Stomach smooth muscle (tissue), 2 donors: ENCODE results near the gene COQ9.

Experiments
- H3K27ac ChIP-seq: one replicate; pipeline ENCODE4 v1.7.0; 2013; ENCODE audit warnings: mild to moderate bottlenecking, low read length, inconsistent platforms
- H3K27me3 ChIP-seq, 2 donors: one replicate each; pipeline ENCODE4 v1.7.0; 2013; ENCODE audit warnings: low read length in 2 of 2; ENCODE audit not compliant: insufficient read depth in 2 of 2, control insufficient read depth in 1 of 2
- H3K36me3 ChIP-seq, 2 donors: one replicate each; pipeline ENCODE4 v1.7.0; 2013; ENCODE audit warnings: low read length in 2 of 2; ENCODE audit not compliant: control insufficient read depth in 2 of 2, insufficient read depth in 2 of 2
- H3K4me1 ChIP-seq: one replicate; pipeline ENCODE4 v1.7.0; 2013; ENCODE audit warnings: low read length; ENCODE audit not compliant: control insufficient read depth, insufficient read depth
- H3K4me3 ChIP-seq, 2 donors: one replicate each; pipeline ENCODE4 v1.7.0; 2013; ENCODE audit warnings: low read length in 2 of 2
- H3K9ac ChIP-seq, 2 donors: one replicate each; pipeline ENCODE4 v1.7.0; 2013; ENCODE audit warnings: low read length in 2 of 2, mild to moderate bottlenecking in 1 of 2
- H3K9me3 ChIP-seq, 2 donors: one replicate each; pipeline ENCODE4 v1.7.0; 2013; ENCODE audit warnings: low read length in 2 of 2; ENCODE audit not compliant: control insufficient read depth in 2 of 2
- donor health status: healthy.
- donor health status: Pancreatic carcinoma.

COQ9 gene

DNA sequence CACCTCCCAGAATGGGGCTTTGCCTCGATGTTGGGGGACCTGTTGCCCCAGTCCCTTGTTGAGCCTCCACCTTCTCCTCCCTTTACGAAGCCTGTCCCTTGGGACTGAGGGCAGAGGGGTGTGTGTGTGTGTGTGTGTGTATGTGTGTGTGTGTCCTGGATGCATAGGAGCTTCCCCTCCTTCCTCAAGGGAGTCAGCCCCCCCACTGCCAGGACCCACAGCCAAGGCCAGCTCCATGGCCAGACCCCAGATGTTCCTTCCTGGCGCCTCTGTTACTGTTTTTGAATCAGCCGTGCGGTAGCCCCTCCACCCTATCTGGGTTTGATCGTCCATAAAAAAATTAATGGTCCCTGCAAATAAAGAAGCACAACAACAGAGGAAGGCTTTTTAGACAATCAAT, 56.7 kb downstream of the COQ9 start:
- no peak overlapping the region for H3K4me3 ChIP-seq
- no peaks in the 10 kb centered on the region for H3K27me3 ChIP-seq
- no peaks in the 10 kb centered on the region for H3K4me1 ChIP-seq
- no peaks in the 10 kb centered on the region for H3K9me3 ChIP-seq
- no peaks in the 10 kb centered on the region for H3K36me3 ChIP-seq
- H3K27ac ChIP-seq: no peak overlapping the region
- no peak overlapping the region for H3K9ac ChIP-seq

- Histone ChIP-seq H3K27ac (no peak overlapping the region), H3K36me3 (no peaks in the 10 kb centered on the region), H3K4me3 (no peak overlapping the region), H3K4me1 (no peaks in the 10 kb centered on the region), H3K27me3 (no peaks in the 10 kb centered on the region), H3K9me3 (no peaks in the 10 kb centered on the region), H3K9ac (no peak overlapping the region)
Observed at GRCh38 chr16:57504491-57504890, 57.2 kb downstream of the COQ9 start.

DNA sequence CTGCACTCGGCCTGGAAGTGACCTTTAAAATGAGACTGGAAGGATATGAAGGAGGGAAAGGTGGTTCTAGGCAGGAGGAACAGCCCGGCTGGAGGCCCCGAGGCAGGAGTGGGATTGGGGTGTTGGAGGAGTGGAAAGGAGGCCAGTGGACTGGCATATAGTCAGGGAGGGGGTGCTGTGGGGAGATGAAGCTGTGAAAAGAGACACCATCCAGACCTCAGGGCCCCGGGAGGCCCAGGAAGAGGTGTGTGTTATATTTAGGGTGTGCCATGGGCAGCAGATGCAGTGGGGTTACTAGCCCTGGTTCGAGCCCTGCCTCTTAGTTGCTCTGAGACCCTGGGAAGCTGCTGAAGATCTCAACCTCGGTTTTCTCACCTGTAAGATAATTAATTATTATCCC, 57.9 kb downstream of the COQ9 start:
- H3K27me3 ChIP-seq: no peaks in the 10 kb centered on the region
- H3K27ac ChIP-seq: no peak overlapping the region
- H3K9me3 ChIP-seq: no peaks in the 10 kb centered on the region
- no peak overlapping the region for H3K4me3 ChIP-seq
- H3K36me3 ChIP-seq: no peaks in the 10 kb centered on the region
- H3K9ac ChIP-seq: no peak overlapping the region
- peaks cover 4% of the 10 kb centered on the region for H3K4me1 ChIP-seq

GRCh38 chr16:57507136-57508034, 60.1 kb downstream of the COQ9 start:
- H3K4me1 ChIP-seq: peaks cover 11% of the 10 kb centered on the region
- no peak overlapping the region for H3K27ac ChIP-seq
- no peaks in the 10 kb centered on the region for H3K27me3 ChIP-seq
- H3K4me3 ChIP-seq: no peak overlapping the region
- no peak overlapping the region for H3K9ac ChIP-seq
- H3K36me3 ChIP-seq: no peaks in the 10 kb centered on the region
- no peaks in the 10 kb centered on the region for H3K9me3 ChIP-seq

- peaks cover 11% of the 10 kb centered on the region for H3K4me1 ChIP-seq
- no peak overlapping the region for H3K9ac ChIP-seq
- no peaks in the 10 kb centered on the region for H3K27me3 ChIP-seq
- peaks cover 0 to 4% of the 10 kb centered on the region in 2 donors for H3K36me3 ChIP-seq
- H3K27ac ChIP-seq: no peak overlapping the region
- no peak overlapping the region for H3K4me3 ChIP-seq
- no peaks in the 10 kb centered on the region for H3K9me3 ChIP-seq
Observed at GRCh38 chr16:57508035-57508425, 60.8 kb downstream of the COQ9 start.

GRCh38 chr16:57509231-57509923, 62.1 kb downstream of the COQ9 start:
- Histone ChIP-seq H3K9ac (no peak overlapping the region), H3K27ac (no peak overlapping the region), H3K4me1 (peaks cover 11% of the 10 kb centered on the region), H3K9me3 (no peaks in the 10 kb centered on the region), H3K27me3 (no peaks in the 10 kb centered on the region), H3K36me3 (peaks cover 4 to 9% of the 10 kb centered on the region in 2 donors), H3K4me3 (no peak overlapping the region)

- Histone ChIP-seq H3K4me1 (peaks cover 11% of the 10 kb centered on the region), H3K9ac (no peak overlapping the region), H3K9me3 (no peaks in the 10 kb centered on the region)
Observed at GRCh38 chr16:57510016-57510871, 63.0 kb downstream of the COQ9 start.

More at GRCh38 chr16:57510016-57510871, 63.0 kb downstream of the COQ9 start:
- H3K27ac ChIP-seq: no peak overlapping the region
- peaks cover 4 to 9% of the 10 kb centered on the region in 2 donors for H3K36me3 ChIP-seq
- H3K27me3 ChIP-seq: no peaks in the 10 kb centered on the region
- no peak overlapping the region for H3K4me3 ChIP-seq
